ENCODE results near the gene UBE2B. TPM values are rescaled to one million over a fixed set of nuclear protein-coding genes. Genes with fewer than 3 reads are reported as not detected.

The UBE2B gene
- total RNA-seq, 1 experiment from 2014 or later: 91.9 TPM

DNA sequence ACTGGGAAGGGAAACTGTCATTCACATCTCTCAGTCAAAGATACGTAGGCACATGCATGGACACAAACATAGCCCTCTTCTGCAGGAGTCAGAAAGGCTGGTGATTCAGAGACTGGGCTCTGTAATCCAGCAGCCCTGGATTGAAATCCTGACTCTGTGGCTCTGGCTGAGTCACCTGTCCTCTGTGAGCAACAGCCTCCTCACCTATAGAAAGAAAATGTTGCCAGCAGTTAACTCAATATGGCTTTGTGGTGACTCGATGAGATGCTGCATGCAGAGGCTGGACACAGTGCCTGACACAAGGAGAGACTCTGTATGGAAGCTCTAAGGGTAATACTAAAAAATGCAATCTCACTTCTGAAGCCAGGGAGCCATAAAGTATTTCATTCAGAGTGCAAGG is 64.2 kb downstream of the UBE2B start:
- H3K27ac ChIP-seq (ENCODE audit: low read depth, low read length): no peak overlapping the region
- H3K9me2 ChIP-seq (ENCODE audit: insufficient read depth): no peaks in the 10 kb centered on the region
- no peak overlapping the region for H3K9ac ChIP-seq (ENCODE audit: low read length)
- H3K9me3 ChIP-seq (ENCODE audit: control insufficient read depth in 1 of 2, insufficient read depth in 1 of 2, low read depth in 1 of 2, low read length in 2 of 2): no peaks in the 10 kb centered on the region
- TF ChIP-seq SP1 (IDR thresholded peaks at IDR 0.05; ENCODE audit: low read depth) (0 out of 2 replicates have a peak, but pooled peaks have one; percentile 22), JUND (IDR thresholded peaks at IDR 0.05) (peak; percentile 26; the same call in 1 of the 2 replicates), CEBPB (IDR thresholded peaks at IDR 0.05; ENCODE audit: low read depth) (0 out of 2 replicates have a peak, but pooled peaks have one; percentile 63), FOSL1 (IDR thresholded peaks at IDR 0.05; ENCODE audit: low read depth) (peak; percentile 71)
- TF ChIP-seq, protein P1, sequence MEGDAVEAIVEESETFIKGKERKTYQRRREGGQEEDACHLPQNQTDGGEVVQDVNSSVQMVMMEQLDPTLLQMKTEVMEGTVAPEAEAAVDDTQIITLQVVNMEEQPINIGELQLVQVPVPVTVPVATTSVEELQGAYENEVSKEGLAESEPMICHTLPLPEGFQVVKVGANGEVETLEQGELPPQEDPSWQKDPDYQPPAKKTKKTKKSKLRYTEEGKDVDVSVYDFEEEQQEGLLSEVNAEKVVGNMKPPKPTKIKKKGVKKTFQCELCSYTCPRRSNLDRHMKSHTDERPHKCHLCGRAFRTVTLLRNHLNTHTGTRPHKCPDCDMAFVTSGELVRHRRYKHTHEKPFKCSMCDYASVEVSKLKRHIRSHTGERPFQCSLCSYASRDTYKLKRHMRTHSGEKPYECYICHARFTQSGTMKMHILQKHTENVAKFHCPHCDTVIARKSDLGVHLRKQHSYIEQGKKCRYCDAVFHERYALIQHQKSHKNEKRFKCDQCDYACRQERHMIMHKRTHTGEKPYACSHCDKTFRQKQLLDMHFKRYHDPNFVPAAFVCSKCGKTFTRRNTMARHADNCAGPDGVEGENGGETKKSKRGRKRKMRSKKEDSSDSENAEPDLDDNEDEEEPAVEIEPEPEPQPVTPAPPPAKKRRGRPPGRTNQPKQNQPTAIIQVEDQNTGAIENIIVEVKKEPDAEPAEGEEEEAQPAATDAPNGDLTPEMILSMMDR (IDR thresholded peaks at IDR 0.05 in 2 of 3, conservative IDR thresholded peaks at IDR 0.05 in 1 of 3; ENCODE audit: borderline replicate concordance in 1 of 3, insufficient read depth in 1 of 3, low read depth in 2 of 3, low read length in 2 of 3): no peak
- H4K20me1 ChIP-seq (ENCODE audit: insufficient read depth): no peaks in the 10 kb centered on the region
- H3K27me3 ChIP-seq (ENCODE audit: insufficient read depth, low read length): no peaks in the 10 kb centered on the region
- H3K4me3 ChIP-seq (replicated peaks in 1 of 2; ENCODE audit: low read depth in 1 of 2, low read length in 2 of 2): no peak overlapping the region
- CTCF ChIA-PET: no interaction called here
- DNase-seq (ENCODE audit: low read depth, low spot score) (peak; percentile 45), ATAC-seq (peak; percentile 59)
- POLR2A ChIA-PET: interaction anchor here (0.7 kb wide), 1 partner anchor 71 kb away, joined by 3 read pairs; no protein-coding TSS in a partner anchor
- H3K79me2 ChIP-seq (ENCODE audit: insufficient read depth, low read length): no peaks in the 10 kb centered on the region
- RAD21 ChIA-PET (ENCODE audit: low non-redundant PET in 1 of 2, low total read pairs in 2 of 2, uncharacterized antibody in 2 of 2, unreplicated experiment in 2 of 2): no interaction called here
- H3K4me2 ChIP-seq (ENCODE audit: low read length): peak overlapping the region; percentile 16; the same call in 1 of the 2 replicates
- H3K36me3 ChIP-seq (ENCODE audit: control insufficient read depth in 1 of 2, insufficient read depth in 2 of 2, low read length in 2 of 2): no peaks in the 10 kb centered on the region
- no TSS peak for BruUV-seq (replicated peaks)
- H3K4me1 ChIP-seq (ENCODE audit: control insufficient read depth in 1 of 2, insufficient read depth in 2 of 2, low read length in 2 of 2): peaks cover 5 to 32% of the 10 kb centered on the region in 2 experiments; a peak in 3 of 4 replicates
- no peak overlapping the region for H2AFZ ChIP-seq (ENCODE audit: low read depth, low read length, poor library complexity, severe bottlenecking)
- intact Hi-C loops (cut with micrococcal nuclease): no loop called here

DNA sequence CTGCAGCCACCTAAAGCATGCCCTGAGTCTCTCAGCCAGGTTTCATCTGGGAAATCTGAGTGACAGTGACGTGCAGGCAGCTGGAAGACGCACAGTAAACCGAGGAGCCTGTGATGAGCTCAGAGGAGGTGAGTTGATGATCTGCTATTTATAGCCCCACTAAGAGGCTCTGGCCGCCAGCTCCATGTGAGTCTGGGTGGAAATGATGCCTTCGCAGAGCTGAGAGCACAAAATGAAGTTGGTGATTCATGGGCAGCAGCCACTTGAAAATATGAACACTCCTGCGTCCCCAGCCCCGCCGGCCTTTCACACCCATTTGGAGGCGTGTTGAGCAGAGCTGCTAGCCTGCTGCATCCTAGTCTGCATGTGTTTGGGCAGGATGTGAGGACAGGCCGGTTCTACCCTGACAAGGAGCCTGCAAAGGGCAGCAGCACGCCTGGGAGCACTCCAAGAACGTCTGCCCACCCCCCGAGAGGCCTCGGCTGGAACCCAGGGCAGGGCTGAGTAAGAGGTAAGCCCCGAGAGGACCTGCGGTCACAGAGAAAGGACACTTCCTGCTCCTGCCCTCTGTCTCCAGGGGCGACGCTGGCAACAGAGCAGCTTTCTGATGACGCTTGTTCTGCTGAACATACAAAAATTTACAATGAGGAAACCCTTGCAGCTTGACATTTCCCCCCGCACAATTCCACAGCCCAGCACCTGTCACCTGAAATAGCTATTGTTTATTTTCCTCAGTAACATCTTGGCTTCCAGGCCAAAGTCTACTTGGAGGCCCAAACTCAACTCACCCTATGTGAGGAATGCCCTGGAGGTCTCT is 65.4 kb downstream of the UBE2B start:
- BruUV-seq (replicated peaks): no TSS peak
- Histone ChIP-seq H3K9ac (ENCODE audit: low read length) (no peak overlapping the region), H3K27me3 (ENCODE audit: insufficient read depth, low read length) (no peaks in the 10 kb centered on the region), H3K4me2 (ENCODE audit: low read length) (no peak overlapping the region), H3K9me3 (ENCODE audit: control insufficient read depth in 1 of 2, insufficient read depth in 1 of 2, low read depth in 1 of 2, low read length in 2 of 2) (no peaks in the 10 kb centered on the region), H3K4me3 (replicated peaks in 1 of 2; ENCODE audit: low read depth in 1 of 2, low read length in 2 of 2) (no peak overlapping the region), H2AFZ (ENCODE audit: low read depth, low read length, poor library complexity, severe bottlenecking) (no peak overlapping the region), H3K9me2 (ENCODE audit: insufficient read depth) (no peaks in the 10 kb centered on the region), H3K27ac (ENCODE audit: low read depth, low read length) (no peak overlapping the region), H4K20me1 (ENCODE audit: insufficient read depth) (no peaks in the 10 kb centered on the region), H3K36me3 (ENCODE audit: control insufficient read depth in 1 of 2, insufficient read depth in 2 of 2, low read length in 2 of 2) (no peaks in the 10 kb centered on the region), H3K4me1 (ENCODE audit: control insufficient read depth in 1 of 2, insufficient read depth in 2 of 2, low read length in 2 of 2) (peaks cover 5 to 32% of the 10 kb centered on the region in 2 experiments; a peak in 3 of 4 replicates), H3K79me2 (ENCODE audit: insufficient read depth, low read length) (no peaks in the 10 kb centered on the region)
- ChIA-PET CTCF (no interaction called here), RAD21 (ENCODE audit: low non-redundant PET in 1 of 2, low total read pairs in 2 of 2, uncharacterized antibody in 2 of 2, unreplicated experiment in 2 of 2) (no interaction called here), POLR2A (no interaction called here)
- intact Hi-C loops (cut with micrococcal nuclease): no loop called here
- DNase-seq (ENCODE audit: low read depth, low spot score): no peak
- no peak for ATAC-seq
- TF ChIP-seq, protein P2, sequence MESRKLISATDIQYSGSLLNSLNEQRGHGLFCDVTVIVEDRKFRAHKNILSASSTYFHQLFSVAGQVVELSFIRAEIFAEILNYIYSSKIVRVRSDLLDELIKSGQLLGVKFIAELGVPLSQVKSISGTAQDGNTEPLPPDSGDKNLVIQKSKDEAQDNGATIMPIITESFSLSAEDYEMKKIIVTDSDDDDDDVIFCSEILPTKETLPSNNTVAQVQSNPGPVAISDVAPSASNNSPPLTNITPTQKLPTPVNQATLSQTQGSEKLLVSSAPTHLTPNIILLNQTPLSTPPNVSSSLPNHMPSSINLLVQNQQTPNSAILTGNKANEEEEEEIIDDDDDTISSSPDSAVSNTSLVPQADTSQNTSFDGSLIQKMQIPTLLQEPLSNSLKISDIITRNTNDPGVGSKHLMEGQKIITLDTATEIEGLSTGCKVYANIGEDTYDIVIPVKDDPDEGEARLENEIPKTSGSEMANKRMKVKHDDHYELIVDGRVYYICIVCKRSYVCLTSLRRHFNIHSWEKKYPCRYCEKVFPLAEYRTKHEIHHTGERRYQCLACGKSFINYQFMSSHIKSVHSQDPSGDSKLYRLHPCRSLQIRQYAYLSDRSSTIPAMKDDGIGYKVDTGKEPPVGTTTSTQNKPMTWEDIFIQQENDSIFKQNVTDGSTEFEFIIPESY (IDR thresholded peaks at IDR 0.05; ENCODE audit: extremely low read depth, insufficient replicate concordance, low read length): no peak
- TF ChIP-seq ELF1 (IDR thresholded peaks at IDR 0.05; ENCODE audit: borderline replicate concordance, low read depth) (no peak), ZFX (IDR thresholded peaks at IDR 0.05) (no peak), SIN3A (IDR thresholded peaks at IDR 0.05; ENCODE audit: low read depth) (no peak), EZH2phosphoT487 (IDR thresholded peaks at IDR 0.05; ENCODE audit: borderline replicate concordance) (no peak), SP1 (IDR thresholded peaks at IDR 0.05; ENCODE audit: low read depth) (no peak)
- TF ChIP-seq, protein P1 (IDR thresholded peaks at IDR 0.05 in 2 of 3, conservative IDR thresholded peaks at IDR 0.05 in 1 of 3; ENCODE audit: borderline replicate concordance in 1 of 3, insufficient read depth in 1 of 3, low read depth in 2 of 3, low read length in 2 of 3): no peak
- TF ChIP-seq, protein P3, sequence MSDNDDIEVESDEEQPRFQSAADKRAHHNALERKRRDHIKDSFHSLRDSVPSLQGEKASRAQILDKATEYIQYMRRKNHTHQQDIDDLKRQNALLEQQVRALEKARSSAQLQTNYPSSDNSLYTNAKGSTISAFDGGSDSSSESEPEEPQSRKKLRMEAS (IDR thresholded peaks at IDR 0.05): no peak
